KBM-7 (cell line): Measurements from ENCODE around the gene ENOSF1.

ENCODE experiments used
- DNase-seq: peaks from one replicate; pipeline ENCODE4 v3.0.0-alpha.2; 2015
- in situ Hi-C: fragments of 300-500 bp; cut with MboI; formaldehyde crosslinking; loops from 2 replicates; pipeline ENCODE4 v1.14.3; 2020; ENCODE audit warnings: low sequenced_read_pairs, low pct_unique_long_range_greater_than_20kb, mixed read lengths

ENOSF1 gene

DNA sequence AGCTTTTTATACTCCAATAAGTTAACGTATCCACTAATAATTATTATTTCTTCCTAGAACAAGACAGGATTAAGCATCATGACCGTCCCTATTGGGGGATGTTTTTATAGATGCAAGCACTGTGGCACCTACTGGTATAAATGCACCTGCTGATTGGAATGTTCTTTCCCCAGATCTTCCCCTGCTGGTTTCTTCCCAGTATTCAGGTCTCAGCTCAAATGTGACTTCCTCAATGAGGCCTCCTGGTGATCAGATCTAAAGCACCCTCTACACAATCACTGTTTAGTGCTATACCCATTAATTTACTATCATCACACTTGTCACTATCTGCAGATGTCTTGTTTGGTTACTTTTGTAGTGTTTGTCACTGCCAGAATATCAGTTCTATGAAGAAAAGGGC, 58.9 kb downstream of the ENOSF1 start:
- in situ Hi-C loops: no loop called here

DNA sequence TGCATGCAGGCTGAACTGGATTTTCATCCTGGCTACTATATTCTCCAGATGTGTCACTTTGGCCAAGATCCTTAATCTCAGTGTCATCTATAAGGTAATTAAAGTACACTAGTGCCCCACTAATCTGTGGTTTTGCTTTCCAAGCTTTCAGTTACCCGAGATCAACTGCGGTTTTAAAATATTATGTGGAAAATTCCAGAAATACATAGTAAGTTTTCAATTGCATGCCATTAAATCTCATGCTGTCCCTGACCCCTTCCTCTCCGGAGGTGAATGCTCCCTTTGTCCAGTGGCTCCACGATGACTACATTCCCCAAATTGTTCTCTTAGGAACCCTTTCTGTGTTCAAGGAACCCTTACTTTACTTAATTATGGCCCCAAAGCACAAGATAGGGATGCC, 60.3 kb downstream of the ENOSF1 start:
- in situ Hi-C loops: no loop called here
- no peak for DNase-seq

More for the DNA sequence above, 58.9 kb downstream of the ENOSF1 start:
- DNase-seq: no peak

DNA sequence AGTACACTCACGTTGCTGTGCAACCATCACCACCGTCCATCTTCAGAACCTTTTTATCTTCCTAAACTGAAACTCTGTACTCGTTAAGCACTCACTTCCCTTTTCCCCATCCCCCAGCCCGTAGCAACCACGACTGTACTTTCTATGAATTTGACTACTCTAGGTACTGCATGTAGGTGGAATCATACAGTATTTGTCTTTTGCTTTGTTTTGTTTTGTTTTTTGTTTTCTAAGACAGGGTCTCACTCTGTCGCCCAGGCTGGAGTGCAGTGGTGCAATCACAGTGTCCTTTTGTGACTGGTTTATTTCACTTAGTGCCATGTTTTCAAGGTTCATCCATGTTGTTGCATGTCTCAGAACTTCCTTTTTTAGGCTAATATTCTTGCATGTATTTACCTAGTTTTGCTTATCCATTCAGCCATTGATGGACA, 62.0 kb downstream of the ENOSF1 start:
- in situ Hi-C loops: no loop called here
- peak; percentile 82 for DNase-seq

GRCh38 chr18:649341-649740, 63.1 kb downstream of the ENOSF1 start:
- no peak for DNase-seq
- in situ Hi-C loops: no loop called here

- no peak for DNase-seq
- in situ Hi-C loops: no loop called here
These were observed 65.1 kb downstream of the ENOSF1 start for GRCh38 chr18:647304-647703.

GRCh38 chr18:644395-645004, 67.9 kb downstream of the ENOSF1 start:
- in situ Hi-C loops: no loop called here
- DNase-seq: peak; percentile 70

DNA sequence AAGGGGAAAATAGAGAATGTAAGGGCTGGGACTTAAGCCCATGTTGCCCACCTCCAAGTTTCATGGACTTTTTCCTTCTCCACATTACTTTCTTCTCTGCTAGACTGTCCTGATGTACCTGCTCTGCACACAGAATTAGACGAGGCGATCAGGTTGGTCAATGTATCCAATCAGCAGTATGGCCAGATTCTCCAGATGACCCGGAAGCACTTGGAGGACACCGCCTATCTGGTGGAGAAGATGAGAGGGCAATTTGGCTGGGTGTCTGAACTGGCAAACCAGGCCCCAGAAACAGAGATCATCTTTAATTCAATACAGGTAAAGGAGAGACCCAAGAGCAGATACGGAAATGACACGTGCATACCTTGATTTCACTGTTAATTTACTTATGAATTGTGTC, 71.2 kb downstream of the ENOSF1 start:
- no peak for DNase-seq
- in situ Hi-C loops: no loop called here

DNA sequence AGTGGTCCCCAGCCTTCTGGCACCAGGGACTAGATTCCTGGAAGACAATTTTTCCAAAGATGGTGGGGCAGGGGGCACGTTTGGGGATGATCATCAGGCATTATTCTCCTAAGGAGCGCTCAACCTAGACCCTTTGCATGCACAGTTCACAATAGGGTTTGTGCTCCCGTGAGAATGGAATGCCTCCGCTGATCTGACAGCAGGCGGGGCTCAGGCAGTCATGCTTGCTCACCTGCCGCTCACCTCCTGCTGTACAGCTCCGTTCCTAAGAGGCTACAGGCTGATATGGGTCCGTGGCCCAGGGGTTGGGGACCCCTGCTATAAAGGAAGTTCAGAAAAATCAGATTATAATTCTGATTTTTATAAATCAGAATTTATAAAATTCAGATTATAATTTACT, 77.3 kb downstream of the ENOSF1 start:
- in situ Hi-C loops: no loop called here
- no peak for DNase-seq

DNA sequence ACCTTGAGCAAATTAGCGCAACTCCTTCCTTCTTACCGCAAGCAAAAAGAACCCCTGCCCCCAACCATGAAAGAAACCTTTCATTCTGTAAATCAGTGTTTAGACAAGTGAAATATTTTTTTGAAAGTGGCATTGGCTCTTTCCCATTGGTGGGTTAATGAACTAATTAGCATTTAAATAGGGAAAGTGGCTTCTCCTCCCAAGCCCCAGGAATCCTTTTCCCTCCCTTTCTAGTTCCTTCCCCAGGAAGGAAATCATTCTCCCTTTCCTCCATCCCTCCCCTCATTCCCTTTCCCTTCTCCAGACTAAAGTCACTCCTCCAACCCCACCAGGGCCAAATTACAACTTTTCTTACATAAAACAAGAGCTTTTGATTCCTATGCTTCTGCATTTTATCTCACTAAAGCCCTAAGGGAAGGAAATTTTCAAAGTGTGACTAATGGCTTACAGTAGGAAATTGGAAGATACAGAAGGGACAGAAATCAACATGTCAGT, 77.8 kb downstream of the ENOSF1 start:
- in situ Hi-C loops: no loop called here
- no peak for DNase-seq

- in situ Hi-C loops: no loop called here
- DNase-seq: no peak
These were observed 80.9 kb downstream of the ENOSF1 start for GRCh38 chr18:631560-631959.

DNA sequence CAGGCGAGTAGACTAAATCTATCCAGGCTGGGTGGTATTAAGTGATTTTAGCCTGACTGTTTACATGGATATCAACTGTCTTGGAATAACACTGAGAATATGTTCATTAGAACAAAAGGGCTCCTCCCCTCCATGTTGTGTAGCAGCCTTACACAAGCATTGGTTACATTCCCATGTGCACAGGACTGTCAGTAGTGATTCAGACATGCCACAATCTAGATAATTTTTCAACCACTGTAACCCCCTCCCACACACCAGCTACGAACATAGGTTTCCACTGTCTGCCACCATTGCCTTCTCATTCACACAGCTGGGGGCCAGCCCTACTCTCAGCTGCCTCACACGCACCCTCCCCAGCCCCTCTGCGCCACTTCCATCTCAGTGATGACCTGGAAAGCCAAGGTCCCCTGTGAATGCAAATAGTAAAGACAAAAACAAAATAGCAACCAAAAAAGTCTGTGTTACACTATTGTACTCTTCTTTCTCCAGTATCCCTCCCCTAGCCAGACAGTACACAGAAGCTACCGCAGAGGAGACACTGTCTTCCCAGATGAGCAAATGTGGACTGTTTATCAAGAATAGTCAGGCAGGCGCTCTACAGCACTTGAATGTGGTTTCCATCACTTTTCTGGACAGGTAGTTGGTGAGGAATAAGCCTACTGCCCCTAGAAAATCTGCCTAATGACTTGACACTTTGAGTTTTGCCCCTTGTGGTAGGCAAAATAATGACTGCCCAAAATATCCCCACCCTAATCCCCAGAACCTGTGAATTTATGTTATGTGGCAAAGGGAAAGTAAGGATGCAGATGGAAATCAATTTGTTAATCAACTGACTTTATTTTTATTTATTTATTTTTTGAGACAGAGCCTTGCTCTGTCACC, 82.9 kb downstream of the ENOSF1 start:
- DNase-seq: no peak
- in situ Hi-C loops: no loop called here

- in situ Hi-C loops: no loop called here
- DNase-seq: no peak
These were observed 85.2 kb downstream of the ENOSF1 start for GRCh38 chr18:627231-627630.

DNA sequence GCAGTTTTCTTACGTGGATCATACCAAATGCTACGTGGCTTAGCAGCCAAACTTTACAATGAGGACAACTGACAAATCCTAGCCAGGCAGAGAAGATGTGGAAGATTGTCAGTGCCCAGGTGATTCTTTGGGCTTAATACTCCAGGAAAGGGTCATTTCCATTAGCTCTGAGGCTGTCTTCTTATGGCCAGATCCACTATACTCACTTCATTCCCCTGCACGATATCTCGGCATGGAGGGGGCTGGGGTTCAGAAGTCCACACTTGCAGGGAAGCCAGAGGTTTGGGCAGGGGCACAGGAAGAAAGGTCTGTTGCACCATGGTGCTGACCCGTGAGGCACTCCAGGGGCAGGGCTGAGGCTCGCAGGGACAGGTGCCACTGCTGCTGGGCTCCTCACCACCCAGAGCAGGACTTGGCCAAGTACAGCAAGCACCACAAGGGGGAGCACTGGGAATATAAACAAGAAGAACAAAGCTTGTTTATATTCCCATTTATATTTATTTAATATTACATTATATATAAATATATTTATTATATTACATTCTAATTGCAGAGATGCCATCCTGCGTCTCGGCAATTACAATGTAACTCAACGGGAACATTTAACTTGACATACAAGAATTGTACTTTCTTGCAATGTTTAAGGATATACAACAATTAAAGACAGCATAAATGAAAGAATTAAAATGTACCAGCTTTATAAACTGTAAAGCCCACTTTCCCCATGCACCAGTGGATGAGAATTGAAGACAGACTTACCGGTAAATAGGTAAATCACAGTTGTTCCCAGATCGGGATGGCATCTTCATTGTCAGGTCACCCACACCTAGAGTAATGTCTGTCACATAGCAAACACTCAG, 88.4 kb downstream of the ENOSF1 start:
- peak; percentile 50 for DNase-seq
- in situ Hi-C loops: no loop called here

- DNase-seq: no peak
- in situ Hi-C loops: no loop called here
These were observed 90.1 kb downstream of the ENOSF1 start for GRCh38 chr18:622289-622688.

- no peak for DNase-seq
- in situ Hi-C loops: no loop called here
These were observed 91.0 kb downstream of the ENOSF1 start for GRCh38 chr18:621291-622043.
